HPDE6-E6E7 (cell line): ENCODE measurements around the gene LRP5.
"Not testable (repeated sequence)": the region's sequence is repeated elsewhere in the genome, so short reads cannot be mapped to it uniquely, and the experiment has no call there.

Source experiments
- DNase-seq: peaks from one replicate; pipeline ENCODE4 v3.0.0; 2011; ENCODE audit warnings: missing footprints; ENCODE audit errors: extremely low spot score

The LRP5 gene

DNA sequence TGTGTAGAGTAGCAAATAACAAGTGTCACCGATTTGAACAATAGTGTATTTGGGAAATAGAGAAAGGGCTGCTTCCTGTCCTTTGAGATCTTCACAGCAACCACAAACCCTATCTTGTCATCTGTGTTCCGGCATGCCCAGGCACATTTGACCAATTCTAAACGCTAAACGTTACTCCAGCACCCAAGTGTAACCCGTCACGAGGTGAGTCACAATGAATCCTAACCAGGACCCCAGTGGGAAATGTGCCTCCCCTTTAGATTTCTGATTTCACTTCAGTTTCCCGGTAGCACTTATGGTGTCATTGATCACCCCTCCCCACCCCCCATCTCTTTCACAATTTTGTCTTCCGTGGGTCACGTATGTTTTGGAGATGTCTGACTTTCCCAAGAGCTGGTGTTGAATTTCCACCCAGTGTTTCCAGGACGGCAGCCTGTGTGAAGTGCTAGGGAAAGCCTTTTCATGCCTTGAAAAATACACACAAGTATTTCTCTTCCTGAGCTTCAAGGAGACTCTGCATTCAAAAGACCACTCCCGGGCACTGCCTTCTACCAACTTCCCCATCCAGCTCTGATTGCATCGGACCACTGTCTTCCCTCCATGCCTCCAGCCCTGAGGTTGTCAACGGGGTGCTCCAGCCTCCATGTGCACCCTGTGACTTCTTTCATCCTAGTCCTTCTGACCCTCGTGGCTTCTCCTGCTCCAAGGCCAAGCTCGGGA, 30.1 kb upstream of the LRP5 start:
- peak; percentile 55 for DNase-seq

DNA sequence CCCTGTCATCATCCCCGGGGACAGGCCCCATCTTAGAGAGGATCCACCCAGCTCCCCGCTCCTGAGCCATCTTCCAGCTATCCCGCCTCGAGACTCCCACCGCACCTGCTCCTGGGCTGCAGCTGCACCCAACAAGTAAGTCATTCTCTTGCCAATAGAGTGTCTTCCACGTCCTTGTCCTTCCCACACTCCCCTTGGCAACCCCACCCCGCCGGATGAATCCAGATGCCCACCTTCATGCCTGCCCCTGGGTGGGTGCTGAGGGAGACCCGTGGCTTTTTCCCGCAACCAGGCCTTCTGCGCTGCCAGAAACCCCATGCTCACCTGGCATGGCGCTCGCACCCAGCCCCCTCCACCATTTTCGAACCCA, 29.5 kb upstream of the LRP5 start:
- DNase-seq = no peak

DNA sequence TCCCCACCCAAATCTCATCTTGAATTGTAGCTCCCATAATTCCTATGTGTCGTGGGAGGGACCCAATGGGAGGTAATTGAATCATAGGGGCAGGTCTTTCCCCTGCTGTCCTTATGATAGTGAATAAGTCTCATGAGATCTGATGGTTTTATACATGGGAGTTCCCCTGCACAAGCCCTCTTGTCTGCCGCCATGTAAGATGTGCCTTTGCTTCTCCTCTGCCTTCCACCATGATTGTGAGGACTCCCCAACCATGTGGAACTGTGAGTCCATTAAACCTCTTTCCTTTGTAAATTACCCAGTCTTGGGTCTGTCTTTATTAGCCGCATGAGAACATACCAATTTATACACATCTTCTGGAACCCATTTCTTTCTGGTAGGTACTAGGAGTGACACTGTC, 27.8 kb upstream of the LRP5 start:
- DNase-seq = not testable (repeated sequence)

DNA sequence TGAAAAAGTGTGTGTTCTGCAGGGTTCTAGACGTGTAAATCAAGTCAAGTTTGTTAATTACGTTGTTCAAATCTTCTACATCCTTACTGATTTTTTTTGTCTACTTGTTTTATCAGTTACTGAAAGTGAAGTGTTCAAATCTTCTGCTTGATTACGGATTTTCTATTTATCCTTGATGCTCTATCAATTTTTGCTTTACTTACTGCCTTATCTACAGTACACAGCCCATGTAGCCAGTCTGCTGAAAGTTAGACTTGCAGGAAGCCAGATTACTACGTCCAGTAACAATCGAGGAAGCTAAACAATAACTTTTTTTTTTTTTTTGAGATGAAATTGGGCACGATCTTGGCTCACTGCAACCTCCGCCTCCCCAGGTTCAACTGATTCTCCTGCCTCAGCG, 25.0 kb upstream of the LRP5 start:
- DNase-seq = no peak

DNA sequence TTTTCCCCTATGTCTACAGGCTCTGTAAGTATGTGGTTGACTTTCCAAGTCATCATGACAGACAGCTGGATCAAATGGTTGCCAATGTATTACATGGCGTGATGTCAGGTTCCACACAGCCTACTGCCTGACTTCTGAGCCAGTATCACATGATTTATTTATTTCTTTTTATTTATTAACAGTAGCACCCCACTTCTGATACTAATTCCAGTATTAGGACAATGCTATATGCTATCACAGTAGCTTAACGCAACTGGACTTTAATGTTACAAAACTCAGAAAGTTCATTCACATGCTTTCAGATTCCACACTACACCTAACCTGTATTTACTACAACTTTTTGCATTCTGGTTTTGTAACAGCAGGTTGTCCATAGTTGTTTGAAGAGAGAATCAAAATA, 22.9 kb upstream of the LRP5 start:
- no peak for DNase-seq

DNA sequence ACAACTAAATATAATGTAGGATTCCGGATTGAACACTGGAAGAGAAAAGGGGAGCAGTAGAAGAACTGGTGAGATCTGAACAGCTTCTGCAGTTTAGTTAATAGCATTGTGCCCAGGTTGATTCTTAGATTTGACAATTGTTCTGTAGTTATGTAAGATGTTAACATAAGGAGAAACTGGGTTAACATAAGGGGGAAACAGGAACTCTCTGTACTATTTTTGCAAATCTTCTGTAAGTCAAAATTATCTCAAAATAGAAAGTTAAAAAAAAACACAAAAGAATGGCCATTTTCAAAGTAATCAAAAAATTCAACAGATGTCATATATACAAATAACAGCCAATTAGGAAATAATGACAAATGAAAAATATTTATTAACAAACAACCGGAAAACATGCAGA, 18.7 kb upstream of the LRP5 start:
- no peak for DNase-seq

DNA sequence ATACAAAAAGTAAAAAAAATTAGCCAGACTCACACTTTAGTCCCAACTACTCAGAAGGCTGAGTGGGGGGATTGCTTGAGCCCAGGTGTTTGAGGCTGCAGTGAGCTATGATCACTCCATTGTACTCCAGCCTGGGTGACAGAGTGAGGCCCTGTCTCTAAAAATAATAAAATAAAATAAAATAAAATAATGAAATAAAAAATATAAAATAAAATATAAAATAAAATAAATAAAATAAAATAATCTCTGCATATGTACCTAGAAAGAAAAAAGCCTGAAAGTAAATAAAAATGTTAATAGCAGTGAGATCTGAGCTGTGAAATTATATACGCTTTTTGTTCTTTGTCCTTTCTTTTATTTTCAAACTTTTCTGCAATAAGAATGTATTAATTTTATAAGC, 17.1 kb upstream of the LRP5 start:
- no peak for DNase-seq

DNA sequence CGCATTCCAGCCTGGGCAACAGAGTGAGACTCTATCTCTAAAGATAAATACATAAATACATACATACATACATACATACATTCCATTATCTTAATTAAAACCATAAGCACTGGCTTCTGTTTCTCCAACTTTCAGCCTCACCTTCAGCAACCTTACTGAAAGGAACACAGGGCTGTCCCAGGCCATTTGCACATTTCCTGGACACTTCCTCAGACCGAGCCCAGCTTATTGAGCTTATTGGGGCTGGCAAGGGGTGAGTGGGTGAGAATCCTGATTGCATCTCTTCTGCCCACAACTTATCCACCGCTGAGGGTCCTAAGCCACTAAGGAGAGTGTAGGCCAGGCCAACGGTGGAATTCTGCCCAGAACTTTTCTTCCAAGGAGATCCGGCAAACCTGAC, 16.5 kb upstream of the LRP5 start:
- no peak for DNase-seq

DNA sequence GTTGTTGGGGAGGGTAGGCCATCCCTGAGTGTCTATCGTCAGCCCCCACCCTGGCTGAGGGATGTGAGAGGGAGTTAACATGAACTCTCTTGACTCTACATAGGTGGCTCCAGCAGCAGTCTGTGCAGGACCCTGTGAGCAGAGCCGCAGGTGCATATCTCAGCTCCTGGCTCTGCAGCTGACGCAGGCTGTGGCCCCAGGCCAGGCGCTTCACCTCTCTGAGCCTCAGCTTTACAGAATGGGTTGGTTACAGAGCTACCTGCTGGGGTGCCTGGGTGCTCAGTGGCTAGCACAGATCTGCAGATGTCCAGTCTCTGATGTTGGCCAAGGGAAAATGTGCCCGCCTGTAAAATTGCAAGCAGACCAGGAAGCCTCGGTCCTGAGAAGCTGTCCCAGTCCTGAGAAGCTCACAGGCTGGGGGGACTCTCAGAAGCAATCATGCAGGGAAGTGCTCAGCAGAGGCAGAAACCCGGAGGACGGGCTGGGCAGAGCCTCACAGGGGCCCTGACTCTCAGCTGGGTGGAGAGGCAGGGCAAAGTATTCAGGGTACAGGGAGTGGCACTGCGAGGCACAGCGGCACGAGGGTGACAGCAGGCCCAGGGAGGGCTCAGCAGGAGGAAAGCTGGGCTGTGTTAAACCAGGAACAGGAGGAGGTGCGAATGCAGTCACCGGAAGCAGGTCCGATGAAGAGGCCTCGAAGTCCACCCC, 15.9 kb upstream of the LRP5 start:
- DNase-seq = no peak

DNA sequence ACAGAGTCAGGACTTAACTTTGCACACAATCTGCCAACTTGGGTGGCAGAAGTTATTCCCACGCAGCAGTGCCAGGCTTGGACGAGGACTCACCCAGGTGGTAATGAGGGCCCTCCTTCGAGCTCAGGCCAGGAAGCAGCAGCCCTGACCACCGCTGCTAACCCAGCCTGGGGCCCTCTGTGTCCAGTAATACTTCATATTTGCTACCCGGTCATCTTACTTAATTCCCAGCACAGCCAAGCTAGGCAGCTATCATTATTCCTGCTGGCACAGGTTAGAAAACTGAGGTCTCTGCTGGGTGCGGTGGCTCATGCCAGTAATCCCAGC, 15.4 kb upstream of the LRP5 start:
- no peak for DNase-seq

DNA sequence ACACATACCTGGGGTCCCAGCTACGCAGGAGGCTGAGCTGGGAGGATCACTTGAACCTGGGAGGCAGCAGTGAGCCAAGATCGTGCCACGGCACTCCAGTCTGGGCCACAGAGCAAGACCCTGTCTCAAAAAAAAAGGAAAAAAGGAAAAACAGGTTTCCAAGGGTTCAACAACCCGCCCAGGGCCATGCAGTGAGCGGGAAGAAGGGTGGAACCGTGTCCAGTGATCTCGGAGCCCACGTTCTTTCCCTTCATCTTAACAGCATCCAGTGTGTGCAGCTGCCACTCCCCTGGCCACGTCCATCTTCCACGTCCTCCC, 14.9 kb upstream of the LRP5 start:
- no peak for DNase-seq

DNA sequence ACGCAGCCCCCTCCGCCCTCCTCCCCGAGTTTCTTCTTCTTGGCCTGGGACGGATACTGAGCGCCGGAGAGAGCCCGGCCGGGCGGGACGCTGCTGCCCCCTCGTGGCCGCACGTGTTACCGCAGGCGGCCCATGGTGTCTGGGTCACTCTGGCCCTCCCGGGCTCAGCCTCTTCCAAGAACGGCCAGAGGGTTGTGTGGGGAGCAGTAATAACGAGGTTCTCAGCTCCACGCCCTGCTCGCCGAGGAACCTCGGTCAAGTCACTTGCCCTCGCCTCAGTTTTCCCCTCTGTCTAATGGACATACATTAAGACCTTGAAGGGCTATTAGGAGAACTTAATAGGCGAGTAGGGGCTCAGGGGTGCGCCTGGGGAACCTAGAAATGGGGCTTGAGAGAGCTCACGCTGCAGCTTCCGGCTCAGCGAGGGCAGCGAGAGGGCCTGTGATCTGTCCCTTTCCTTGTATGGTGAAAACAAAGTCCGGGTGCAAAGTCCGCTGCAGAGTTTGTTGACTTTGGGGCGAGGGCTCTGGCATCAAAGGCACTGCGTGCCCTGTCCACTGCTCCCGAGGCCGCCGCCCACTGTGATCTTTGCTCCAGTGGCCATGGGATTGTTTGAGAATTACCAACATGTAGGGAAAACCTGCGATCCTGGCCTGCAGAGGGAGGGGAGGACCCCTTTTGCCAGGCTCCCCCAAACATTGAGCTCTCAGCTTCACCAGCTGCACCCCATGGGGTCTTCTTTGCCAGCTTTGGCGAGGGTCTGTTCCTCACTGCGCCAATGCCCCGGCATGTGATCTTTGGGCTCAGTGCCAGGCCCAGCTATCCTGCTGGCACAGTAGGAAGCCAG, 14.4 kb upstream of the LRP5 start:
- DNase-seq = peak; percentile 76

DNA sequence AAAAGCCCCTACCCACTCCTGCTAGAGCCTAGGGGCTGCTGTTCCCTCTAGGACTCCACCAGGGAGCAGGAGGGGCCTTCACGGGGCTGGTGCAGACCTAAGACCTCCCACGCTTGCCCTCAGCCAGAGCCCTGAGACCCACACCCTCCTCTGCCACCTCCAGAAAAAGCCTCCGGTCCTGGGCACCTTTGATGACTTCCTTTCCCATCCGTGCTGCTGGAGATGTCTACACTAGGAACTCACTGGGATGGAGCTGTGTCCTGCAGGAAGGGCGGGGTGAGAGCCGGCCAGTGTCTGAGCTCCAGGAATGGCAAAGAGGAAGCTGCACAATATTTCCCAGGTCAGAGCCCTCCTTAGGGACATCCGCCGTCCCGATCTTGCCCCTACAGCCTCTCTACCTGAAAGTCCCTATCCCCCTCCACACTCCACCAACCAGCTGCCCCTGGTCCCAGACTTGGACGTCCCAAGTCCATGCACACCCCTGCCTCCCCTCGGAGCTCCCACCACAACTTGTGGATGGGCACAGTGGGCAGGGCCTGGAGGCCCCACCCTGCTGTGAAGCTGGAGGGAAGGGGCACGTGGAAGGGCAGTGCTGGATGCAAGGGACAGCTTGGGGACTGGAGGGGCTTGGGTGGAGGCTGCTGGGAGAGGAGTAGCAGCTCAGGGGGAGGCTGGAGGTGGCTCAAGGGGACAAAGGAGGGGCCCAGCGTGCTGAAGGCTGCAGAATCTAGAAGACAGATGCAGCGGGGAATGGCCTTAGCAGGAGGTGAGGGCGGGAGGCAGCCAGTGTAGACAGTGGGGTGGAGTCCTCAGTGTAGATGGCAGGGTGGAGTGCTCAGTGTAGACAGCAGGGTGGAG, 13.5 kb upstream of the LRP5 start:
- no peak for DNase-seq

DNA sequence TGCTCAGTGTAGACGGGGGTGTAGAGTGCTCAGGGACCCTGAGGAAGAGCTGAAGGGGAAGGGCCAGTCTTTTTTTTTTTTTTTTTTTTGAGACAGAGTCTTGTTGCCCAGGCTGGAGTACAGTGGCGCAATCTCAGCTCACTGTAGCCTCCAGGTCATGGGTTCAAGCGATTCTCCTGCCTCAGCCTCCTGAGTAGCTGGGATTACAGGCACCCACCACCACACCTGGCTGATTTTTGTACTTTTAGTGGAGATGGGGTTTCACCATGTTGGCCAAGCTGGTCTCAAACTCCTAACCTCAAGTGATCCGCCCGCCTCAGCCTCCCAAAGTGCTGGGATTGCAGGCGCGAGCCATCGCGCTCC, 12.9 kb upstream of the LRP5 start:
- DNase-seq = not testable (repeated sequence)

DNA sequence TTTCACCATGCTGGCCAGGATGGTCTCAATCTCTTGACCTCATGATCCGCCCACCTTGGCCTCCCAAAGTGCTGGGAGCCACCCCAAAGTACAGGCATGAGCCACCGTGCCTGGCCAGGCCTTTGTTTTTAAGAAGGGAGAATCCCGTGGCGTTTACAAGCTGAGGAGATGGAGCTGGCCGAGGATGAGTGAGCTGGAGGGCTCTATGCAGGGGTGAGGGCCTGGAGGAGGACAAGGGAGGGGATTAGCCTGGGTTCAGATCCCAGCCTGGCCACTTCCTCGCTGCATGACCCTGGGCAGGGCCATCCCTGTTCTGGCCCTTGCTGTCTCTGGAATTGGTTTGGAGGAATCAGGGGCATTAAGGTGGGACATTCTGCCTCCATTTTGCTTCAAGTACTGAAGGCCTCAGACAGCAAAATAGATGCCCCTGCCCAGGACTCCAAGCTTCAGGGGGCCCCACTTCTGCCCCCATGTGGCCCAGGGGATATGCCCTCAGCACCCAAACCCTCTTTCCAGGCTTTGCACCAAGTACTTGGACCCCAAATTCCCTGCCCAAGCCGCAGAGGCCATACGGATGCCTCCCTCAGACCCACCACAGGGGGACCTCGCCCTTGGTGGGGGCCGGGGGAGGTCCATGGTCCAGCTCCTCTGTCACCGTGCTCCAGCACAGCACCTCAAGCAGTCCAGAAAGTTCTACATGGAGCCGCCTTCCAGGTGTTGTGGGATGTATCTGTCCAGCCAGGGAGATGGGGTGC, 12.1 kb upstream of the LRP5 start:
- DNase-seq = no peak

DNA sequence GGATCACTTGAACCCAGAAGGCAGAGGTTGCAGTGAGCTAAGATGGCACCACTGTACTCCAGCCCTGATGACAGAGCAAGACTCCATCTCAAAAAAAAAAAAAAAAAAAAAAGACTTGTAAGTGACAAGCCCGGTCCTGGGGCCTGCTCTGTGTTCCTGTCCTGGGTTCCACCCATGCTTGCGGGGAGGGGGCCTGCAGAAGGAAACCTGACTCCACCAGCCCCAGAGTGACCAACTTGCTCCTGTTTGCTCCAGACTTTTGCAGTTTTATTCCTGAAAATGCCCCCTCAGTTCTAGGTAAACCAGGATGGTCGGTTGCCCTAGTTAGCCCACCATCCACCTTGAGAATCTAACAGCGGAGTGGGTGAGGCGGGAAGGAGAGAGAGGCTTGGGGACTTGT, 10.1 kb upstream of the LRP5 start:
- no peak for DNase-seq

DNA sequence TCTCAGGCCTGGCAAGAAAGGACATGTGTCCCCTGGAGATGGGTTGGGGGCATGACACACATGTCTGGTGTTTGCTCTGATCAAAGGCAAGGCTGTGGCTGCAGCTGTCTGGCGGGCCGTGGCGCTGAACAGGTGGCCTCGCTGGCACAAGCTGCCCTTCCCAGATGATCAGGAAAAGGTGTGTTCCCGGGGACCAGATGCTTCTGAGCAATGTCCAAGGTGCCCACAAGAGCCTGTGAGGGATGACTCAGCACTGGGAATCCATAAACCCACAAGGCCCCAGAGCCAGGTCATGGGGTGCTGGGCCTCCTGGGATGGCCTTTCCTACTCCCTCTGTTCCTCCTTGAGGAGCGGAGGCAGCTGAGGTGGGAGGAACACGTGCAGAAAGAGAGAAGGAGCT, 9.7 kb upstream of the LRP5 start:
- no peak for DNase-seq

DNA sequence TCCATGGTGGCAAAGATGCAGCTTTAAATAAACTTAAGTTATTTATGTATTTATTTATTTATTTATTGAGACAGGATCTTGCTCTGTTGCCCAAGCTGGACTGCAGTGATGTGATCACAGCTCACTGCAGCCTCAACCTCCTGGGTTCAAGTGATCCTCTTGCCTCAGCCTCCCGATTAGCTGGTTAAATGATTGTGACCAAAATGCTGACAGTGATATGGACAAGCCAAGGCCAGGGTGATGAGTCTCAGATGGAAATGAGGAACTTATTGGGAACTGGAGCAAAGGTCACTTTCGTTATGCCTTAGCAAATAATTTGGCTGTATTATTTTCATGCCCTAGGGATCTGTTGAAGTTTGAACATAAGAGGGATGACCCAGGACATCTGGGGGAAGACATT, 9.3 kb upstream of the LRP5 start:
- no peak for DNase-seq

DNA sequence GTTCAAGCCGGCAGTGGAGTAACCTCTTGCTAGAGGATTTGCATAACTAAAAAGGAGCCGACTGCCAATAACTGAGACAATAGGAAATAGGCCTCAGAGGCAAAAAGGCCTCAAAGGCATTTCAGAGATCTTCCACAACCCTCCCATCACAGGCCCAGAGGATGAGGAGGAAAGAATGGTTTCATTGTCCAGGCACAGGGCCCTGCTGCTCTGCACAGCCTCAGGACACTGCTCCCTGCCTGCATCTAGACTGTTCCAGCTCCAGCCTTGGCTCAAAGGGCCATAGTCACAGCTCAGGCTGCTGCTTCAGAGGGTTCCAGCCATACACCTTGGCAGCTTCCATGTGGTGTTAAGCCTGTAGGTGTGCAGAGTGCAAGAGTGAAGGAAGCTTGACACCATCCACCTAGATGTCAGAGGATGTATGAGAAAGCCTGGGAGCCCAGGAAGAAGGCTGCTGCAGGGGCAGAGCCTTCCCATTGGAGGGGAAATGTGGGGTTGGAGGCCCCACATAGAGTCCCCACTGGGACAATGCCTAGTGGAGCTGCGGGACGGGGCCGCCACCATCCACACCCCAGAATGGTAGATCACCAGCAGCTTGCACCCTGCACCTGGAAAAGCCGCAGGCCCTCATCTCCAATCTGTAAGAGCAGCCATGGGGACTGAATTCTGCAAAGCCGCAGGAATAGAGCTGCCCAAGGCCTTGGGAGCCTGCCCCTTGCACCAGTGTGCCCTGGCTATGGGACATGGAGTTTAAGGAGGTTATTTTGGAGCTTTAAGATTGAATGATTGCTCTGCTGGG, 8.2 kb upstream of the LRP5 start:
- no peak for DNase-seq

DNA sequence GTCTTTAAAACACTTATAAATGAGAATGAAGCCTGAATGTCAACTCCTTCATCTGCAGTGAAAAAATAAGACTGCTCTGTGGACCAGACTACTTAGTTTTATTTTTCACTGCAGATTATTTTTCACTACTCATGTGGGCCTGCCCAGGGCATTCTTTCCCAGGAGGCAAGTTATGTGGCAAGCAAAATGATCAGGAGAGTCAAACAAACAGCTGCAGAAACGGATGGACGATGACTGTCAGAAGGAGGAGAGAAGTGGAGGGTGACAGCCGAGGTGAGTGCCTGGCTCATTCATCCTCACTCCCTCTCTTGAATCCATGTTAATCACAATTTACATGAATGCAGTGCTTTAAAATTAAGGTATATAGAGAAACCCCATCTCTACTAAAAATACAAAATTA, 5.8 kb upstream of the LRP5 start:
- no peak for DNase-seq

DNA sequence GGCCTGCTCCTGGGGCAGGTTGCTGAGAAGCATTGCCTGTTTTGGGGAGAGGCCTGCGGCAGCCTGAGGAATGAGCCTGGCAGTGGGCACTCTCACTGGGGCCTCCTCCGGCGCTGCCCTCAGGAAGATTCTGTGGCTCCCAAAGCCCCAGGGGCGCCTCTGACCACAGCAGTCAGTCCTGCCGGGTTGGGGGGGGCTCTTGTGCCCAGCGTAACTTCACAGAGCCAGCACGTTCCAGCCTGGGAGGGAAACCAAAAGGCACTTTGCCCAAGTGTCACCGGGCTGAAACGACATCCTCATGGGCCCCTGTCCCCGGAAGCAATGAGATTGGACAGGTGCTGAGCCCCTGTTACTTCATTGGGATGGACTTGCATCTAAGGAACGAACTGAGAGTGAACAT, 4.3 kb upstream of the LRP5 start:
- no peak for DNase-seq
